Thyroid gland (tissue), 4 donors: ENCODE data around the gene FIBCD1. TPM values are rescaled to one million over a fixed set of nuclear protein-coding genes. Genes with fewer than 3 reads are reported as not detected.

Experiments
- DNase-seq, 2 donors: peaks; one replicate each; pipeline ENCODE4 v3.0.0-alpha.2; 2019
- H3K27ac ChIP-seq, 3 donors: fragments of 200-600 bp; sonication (generic); 1 replicate in 2 of 3; 2 replicates in 1 of 3; pipeline ENCODE4 v1.5.1; 2016 to 2019; ENCODE audit warnings: mild to moderate bottlenecking in 1 of 3, moderate library complexity in 1 of 3
- H3K27me3 ChIP-seq: fragments of 200-600 bp; sonication (generic); one replicate; pipeline ENCODE4 v1.5.1; 2019
- H3K36me3 ChIP-seq, 2 donors: fragments of 200-600 bp; sonication (generic); one replicate each; pipeline ENCODE4 v1.5.1; 2016 to 2019
- H3K4me1 ChIP-seq, 2 donors: fragments of 200-600 bp; sonication (generic); one replicate each; pipeline ENCODE4 v1.5.1; 2017 to 2019
- H3K4me3 ChIP-seq, 3 donors: fragments of 200-600 bp; sonication (generic); replicated peaks in 1 of 3; 1 replicate in 2 of 3; 2 replicates in 1 of 3; pipeline ENCODE4 v1.5.1; 2016; ENCODE audit warnings: mild to moderate bottlenecking in 1 of 3
- H3K9me3 ChIP-seq: fragments of 200-600 bp; sonication (generic); one replicate; pipeline ENCODE4 v1.5.1; 2017
- POLR2A ChIP-seq, 2 donors: fragments of 450-650 bp; IDR thresholded peaks; one replicate each; pipeline ENCODE4 v1.6.1; 2017; ENCODE audit warnings: antibody characterized with exemption in 2 of 2, mild to moderate bottlenecking in 2 of 2, moderate library complexity in 1 of 2
- WGBS, 2 donors: methylation state at CpG; one replicate each; pipeline ENCODE4 v1.1.5; 2017; 5-methylcytosine and 5-hydroxymethylcytosine counted together
- intact Hi-C: fragments of 100-400 bp; cut with DNase I; formaldehyde crosslinking; loops from one replicate; pipeline ENCODE4 v1.15.1; 2023
- total RNA-seq, 4 donors: library from RNA; depleted of rRNA; stranded (reverse); fragments of >200 nt; gene quantifications; one replicate each; pipeline ENCODE4 v1.2.3, GENCODE V29; 2016
- TF ChIP-seq, protein P1 (sequence below), 6 experiments: fragments of 200-600 bp in 3 of 6; fragments of 450-650 bp in 3 of 6; sonication (generic) in 3 of 6; IDR thresholded peaks; one replicate each; pipeline ENCODE4 v1.5.1; 2016 to 2019; ENCODE audit warnings: antibody characterized with exemption in 6 of 6, mild to moderate bottlenecking in 2 of 6, inconsistent platforms in 1 of 6, moderate library complexity in 1 of 6

The FIBCD1 gene
- total RNA-seq, 4 donors from 2014 or later = 0.11 to 0.13 TPM; not detected in 2

DNA sequence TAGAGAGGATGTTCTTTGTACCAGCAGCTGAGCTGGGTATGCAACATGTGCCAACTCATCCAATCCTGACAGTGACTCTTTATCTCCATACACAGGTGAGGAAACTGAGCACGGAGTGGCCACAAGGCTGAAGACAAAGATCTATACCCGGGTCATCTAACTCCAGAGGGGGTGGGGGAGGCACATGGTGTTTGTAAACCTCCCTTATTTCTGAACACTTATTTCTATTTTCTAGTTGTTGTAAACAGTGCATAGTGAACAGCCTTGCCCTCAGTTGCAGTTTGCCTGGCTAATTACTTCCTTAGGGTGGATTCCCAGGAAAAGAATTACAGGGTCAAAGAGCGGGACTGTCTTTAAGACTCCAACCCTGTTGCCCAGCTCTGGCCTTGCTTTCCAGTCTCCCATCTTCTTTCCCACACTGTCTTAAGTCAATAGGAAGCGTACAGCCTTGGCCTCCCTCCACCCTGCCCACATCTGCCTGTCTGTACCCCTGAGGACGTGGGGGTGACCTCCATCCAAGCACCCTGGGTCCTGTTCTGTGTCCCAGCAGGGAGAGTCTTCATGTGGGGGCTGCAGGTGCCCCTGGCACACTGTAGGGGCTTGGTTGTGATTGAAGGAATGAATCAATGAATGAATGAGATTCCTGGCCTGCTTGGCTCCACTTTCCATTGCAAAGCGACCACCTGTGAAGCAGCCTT is 13.2 kb upstream of the FIBCD1 start:
- no peak for DNase-seq
- Histone ChIP-seq H3K27me3 (no peaks in the 10 kb centered on the region), H3K27ac (no peak overlapping the region), H3K9me3 (no peaks in the 10 kb centered on the region), H3K4me3 (no peak overlapping the region), H3K4me1 (no peaks in the 10 kb centered on the region), H3K36me3 (no peaks in the 10 kb centered on the region)
- WGBS, 2 donors = 77 to 79% methylated on average over 6 of the region's 6 CpGs
- intact Hi-C loops = no loop called here
- TF ChIP-seq, protein P1, sequence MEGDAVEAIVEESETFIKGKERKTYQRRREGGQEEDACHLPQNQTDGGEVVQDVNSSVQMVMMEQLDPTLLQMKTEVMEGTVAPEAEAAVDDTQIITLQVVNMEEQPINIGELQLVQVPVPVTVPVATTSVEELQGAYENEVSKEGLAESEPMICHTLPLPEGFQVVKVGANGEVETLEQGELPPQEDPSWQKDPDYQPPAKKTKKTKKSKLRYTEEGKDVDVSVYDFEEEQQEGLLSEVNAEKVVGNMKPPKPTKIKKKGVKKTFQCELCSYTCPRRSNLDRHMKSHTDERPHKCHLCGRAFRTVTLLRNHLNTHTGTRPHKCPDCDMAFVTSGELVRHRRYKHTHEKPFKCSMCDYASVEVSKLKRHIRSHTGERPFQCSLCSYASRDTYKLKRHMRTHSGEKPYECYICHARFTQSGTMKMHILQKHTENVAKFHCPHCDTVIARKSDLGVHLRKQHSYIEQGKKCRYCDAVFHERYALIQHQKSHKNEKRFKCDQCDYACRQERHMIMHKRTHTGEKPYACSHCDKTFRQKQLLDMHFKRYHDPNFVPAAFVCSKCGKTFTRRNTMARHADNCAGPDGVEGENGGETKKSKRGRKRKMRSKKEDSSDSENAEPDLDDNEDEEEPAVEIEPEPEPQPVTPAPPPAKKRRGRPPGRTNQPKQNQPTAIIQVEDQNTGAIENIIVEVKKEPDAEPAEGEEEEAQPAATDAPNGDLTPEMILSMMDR (IDR thresholded peaks at IDR 0.05) = no peak
- no peak for TF ChIP-seq POLR2A (IDR thresholded peaks at IDR 0.05)

DNA sequence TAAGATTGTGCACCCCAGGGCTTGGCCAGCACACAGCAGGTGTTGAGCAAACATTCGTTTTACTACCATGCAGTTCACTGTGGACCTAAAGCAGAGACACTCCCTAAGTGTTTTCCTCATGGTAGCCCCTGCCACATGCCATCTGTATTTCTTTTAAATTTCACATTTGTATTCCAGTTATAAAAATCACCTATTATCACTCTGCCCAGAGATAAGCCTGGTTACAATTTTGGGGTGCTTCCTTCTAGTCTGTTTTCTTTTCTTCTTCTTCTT is 10.9 kb upstream of the FIBCD1 start:
- no peak for TF ChIP-seq POLR2A (IDR thresholded peaks at IDR 0.05)
- TF ChIP-seq, protein P1 (IDR thresholded peaks at IDR 0.05) = no peak
- DNase-seq = no peak
- no peaks in the 10 kb centered on the region for H3K4me1 ChIP-seq
- no peaks in the 10 kb centered on the region for H3K9me3 ChIP-seq
- intact Hi-C loops = no loop called here
- no peaks in the 10 kb centered on the region for H3K36me3 ChIP-seq
- H3K4me3 ChIP-seq = no peak overlapping the region
- no peaks in the 10 kb centered on the region for H3K27me3 ChIP-seq
- no peak overlapping the region for H3K27ac ChIP-seq
- WGBS, 2 donors = 75 to 83% methylated on average over 1 of the region's 1 CpG

DNA sequence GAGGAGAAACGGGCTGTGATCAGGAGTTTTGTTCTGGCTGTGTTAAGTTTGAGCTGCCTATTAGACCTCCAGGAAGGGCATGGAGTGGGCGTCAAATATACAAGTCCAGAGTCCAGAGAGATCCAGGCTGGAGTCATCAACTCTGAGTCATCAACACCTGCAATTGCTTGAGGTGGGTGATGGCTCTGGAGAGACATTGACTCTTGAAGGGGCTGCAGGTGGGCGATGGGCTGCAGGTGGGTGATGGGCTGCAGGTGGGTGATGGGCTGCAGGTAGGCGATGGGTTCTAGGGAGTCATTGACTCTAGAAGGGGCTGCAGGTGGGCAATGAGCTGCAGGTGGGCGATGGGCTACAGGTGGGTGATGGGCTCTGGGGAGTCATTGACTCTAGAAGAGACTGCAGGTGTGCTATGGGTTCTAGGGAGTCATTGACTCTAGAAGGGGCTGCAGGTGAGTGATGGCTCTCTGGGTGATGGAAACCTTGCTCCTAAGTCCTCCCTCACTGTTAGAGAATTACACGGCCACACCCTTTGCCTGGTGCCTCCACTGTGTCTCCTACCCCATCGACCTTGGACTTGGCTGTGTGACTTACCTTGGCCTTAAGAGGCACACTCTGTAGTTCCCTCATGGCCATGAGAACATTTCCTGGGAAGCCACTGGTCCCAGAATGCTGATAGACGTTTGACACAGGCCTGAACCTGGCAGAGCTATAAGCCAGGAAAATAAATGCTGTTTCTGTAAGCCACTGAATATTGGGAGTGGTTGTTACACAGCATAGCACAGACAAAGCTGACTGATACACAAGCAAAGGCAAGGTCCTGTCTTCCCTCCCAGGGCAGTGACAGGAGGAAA is 10.4 kb upstream of the FIBCD1 start:
- no peak for TF ChIP-seq POLR2A (IDR thresholded peaks at IDR 0.05)
- TF ChIP-seq, protein P1 (IDR thresholded peaks at IDR 0.05) = no peak
- intact Hi-C loops = loop anchor here (5.0 kb wide), 1 partner anchor 67 kb away; no protein-coding TSS in a partner anchor
- 82 to 88% methylated on average over 8 of the region's 8 CpGs for WGBS, 2 donors
- no peaks in the 10 kb centered on the region for H3K9me3 ChIP-seq
- DNase-seq = no peak
- H3K36me3 ChIP-seq = no peaks in the 10 kb centered on the region
- no peaks in the 10 kb centered on the region for H3K27me3 ChIP-seq
- H3K4me1 ChIP-seq = no peaks in the 10 kb centered on the region
- no peak overlapping the region for H3K4me3 ChIP-seq
- no peak overlapping the region for H3K27ac ChIP-seq

DNA sequence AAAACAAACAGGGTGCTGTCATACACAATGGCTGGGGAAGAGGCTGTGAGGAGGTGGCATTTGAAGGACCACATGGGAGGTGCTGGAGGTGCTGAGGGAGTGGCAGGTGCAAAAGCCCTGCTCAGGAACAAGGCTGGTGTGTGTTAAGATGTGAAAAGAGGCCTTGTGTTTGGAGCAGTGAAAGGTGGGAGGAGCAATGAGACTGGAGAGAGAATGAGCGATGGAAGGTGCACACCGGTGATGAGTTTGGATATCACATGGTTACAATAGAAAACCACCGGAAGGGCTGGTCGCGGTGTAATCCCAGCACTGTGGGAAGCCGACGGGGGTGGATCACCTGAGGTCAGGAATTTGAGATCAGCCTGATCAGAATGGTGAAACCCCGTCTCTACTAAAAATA is 9.2 kb upstream of the FIBCD1 start:
- Histone ChIP-seq H3K36me3 (no peaks in the 10 kb centered on the region), H3K27me3 (no peaks in the 10 kb centered on the region)
- intact Hi-C loops = loop anchor here (5.0 kb wide), 1 partner anchor 66 kb away; no protein-coding TSS in a partner anchor

More for the DNA sequence above, 9.2 kb upstream of the FIBCD1 start:
- no peaks in the 10 kb centered on the region for H3K4me1 ChIP-seq
- H3K4me3 ChIP-seq = no peak overlapping the region
- no peak for DNase-seq
- TF ChIP-seq POLR2A (IDR thresholded peaks at IDR 0.05) = no peak
- TF ChIP-seq, protein P1 (IDR thresholded peaks at IDR 0.05) = no peak
- H3K9me3 ChIP-seq = no peaks in the 10 kb centered on the region
- 42 to 49% methylated on average over 8 of the region's 8 CpGs for whole genome bisulfite sequencing, 2 donors
- no peak overlapping the region for H3K27ac ChIP-seq
